ENCODE measurements around the gene CYB561D2.

Gene CYB561D2

GRCh38 chr3:50380405-50381085 is 29.9 kb downstream of the CYB561D2 start:
- Histone ChIP-seq H3K27ac (ENCODE audit: low read depth, low read length) (no peak overlapping the region), H3K27me3 (ENCODE audit: control insufficient read depth, low read length) (no peaks in the 10 kb centered on the region), H3K4me2 (ENCODE audit: low read length) (no peak overlapping the region), H4K20me1 (ENCODE audit: control insufficient read depth, insufficient read depth, low read depth, low read length) (no peaks in the 10 kb centered on the region), H3K9me3 (ENCODE audit: control insufficient read depth, insufficient read depth, low read length) (no peaks in the 10 kb centered on the region), H3F3A (ENCODE audit: control insufficient read depth, insufficient read depth) (no peaks in the 10 kb centered on the region), H3K9me2 (replicated peaks; ENCODE audit: control insufficient read depth, low read length) (no peaks in the 10 kb centered on the region), H3K4me1 (ENCODE audit: control insufficient read depth, low read length) (no peaks in the 10 kb centered on the region), H3K36me3 (ENCODE audit: control insufficient read depth, low read length) (no peaks in the 10 kb centered on the region), H3K79me2 (ENCODE audit: control insufficient read depth, low read length) (no peaks in the 10 kb centered on the region), H3K4me3 (ENCODE audit: low read length) (no peak overlapping the region)
- TF ChIP-seq EZH2phosphoT487 (IDR thresholded peaks at IDR 0.05; ENCODE audit: borderline replicate concordance, low read length) (no peak), CTCF (IDR thresholded peaks at IDR 0.05; ENCODE audit: low read depth, low read length, poor library complexity, severe bottlenecking) (no peak)

- Histone ChIP-seq H3K79me2 (ENCODE audit: control insufficient read depth, low read length) (no peaks in the 10 kb centered on the region), H4K20me1 (ENCODE audit: control insufficient read depth, insufficient read depth, low read depth, low read length) (no peaks in the 10 kb centered on the region), H3K27ac (ENCODE audit: low read depth, low read length) (no peak overlapping the region), H3K9me2 (replicated peaks; ENCODE audit: control insufficient read depth, low read length) (no peaks in the 10 kb centered on the region), H3K4me3 (ENCODE audit: low read length) (no peak overlapping the region), H3K36me3 (ENCODE audit: control insufficient read depth, low read length) (no peaks in the 10 kb centered on the region), H3K4me2 (ENCODE audit: low read length) (no peak overlapping the region), H3K9me3 (ENCODE audit: control insufficient read depth, insufficient read depth, low read length) (no peaks in the 10 kb centered on the region), H3F3A (ENCODE audit: control insufficient read depth, insufficient read depth) (no peaks in the 10 kb centered on the region), H3K27me3 (ENCODE audit: control insufficient read depth, low read length) (no peaks in the 10 kb centered on the region), H3K4me1 (ENCODE audit: control insufficient read depth, low read length) (no peaks in the 10 kb centered on the region)
- TF ChIP-seq CTCF (IDR thresholded peaks at IDR 0.05; ENCODE audit: low read depth, low read length, poor library complexity, severe bottlenecking) (no peak), EZH2phosphoT487 (IDR thresholded peaks at IDR 0.05; ENCODE audit: borderline replicate concordance, low read length) (no peak)
Observed at GRCh38 chr3:50381383-50381782, 30.7 kb downstream of the CYB561D2 start.

- no peak overlapping the region for H3K4me2 ChIP-seq (ENCODE audit: low read length)
- H3K4me1 ChIP-seq (ENCODE audit: control insufficient read depth, low read length), result no peaks in the 10 kb centered on the region
- H3K4me3 ChIP-seq (ENCODE audit: low read length), result no peak overlapping the region
- H3K27ac ChIP-seq (ENCODE audit: low read depth, low read length), result no peak overlapping the region
- no peaks in the 10 kb centered on the region for H3K36me3 ChIP-seq (ENCODE audit: control insufficient read depth, low read length)
- no peaks in the 10 kb centered on the region for H3K27me3 ChIP-seq (ENCODE audit: control insufficient read depth, low read length)
- no peaks in the 10 kb centered on the region for H3K9me3 ChIP-seq (ENCODE audit: control insufficient read depth, insufficient read depth, low read length)
- H3K9me2 ChIP-seq (replicated peaks; ENCODE audit: control insufficient read depth, low read length), result no peaks in the 10 kb centered on the region
- TF ChIP-seq EZH2phosphoT487 (IDR thresholded peaks at IDR 0.05; ENCODE audit: borderline replicate concordance, low read length), result no peak
- TF ChIP-seq CTCF (IDR thresholded peaks at IDR 0.05; ENCODE audit: low read depth, low read length, poor library complexity, severe bottlenecking), result no peak
- H3K79me2 ChIP-seq (ENCODE audit: control insufficient read depth, low read length), result no peaks in the 10 kb centered on the region
- H3F3A ChIP-seq (ENCODE audit: control insufficient read depth, insufficient read depth), result no peaks in the 10 kb centered on the region
- no peaks in the 10 kb centered on the region for H4K20me1 ChIP-seq (ENCODE audit: control insufficient read depth, insufficient read depth, low read depth, low read length)
Observed at GRCh38 chr3:50382722-50383121, 32.1 kb downstream of the CYB561D2 start.
